Heart left ventricle (tissue), 16 donors: ENCODE data around the gene SEC14L1. TPM values are rescaled to one million over a fixed set of nuclear protein-coding genes. Genes with fewer than 3 reads are reported as not detected.

Experiments used
- ATAC-seq, 4 donors: fragments of 200-7000 bp; cut with Tn5 transposase; one replicate each; pipeline ENCODE4 v1.9.1; 2020 to 2022; ENCODE audit warnings: moderate library complexity in 4 of 4, mild to moderate bottlenecking in 3 of 4, moderate number of reproducible peaks in 1 of 4
- DNase-seq, 5 donors: peaks; one replicate each; pipeline ENCODE4 v3.0.0-alpha.2; 2020
- H3K27ac ChIP-seq, 12 donors: fragments of 200-600 bp; sonication (generic) in 4 of 12; one replicate each; pipeline versions ENCODE4 v1.5.0 to v1.8.0; 2016 to 2022; ENCODE audit warnings: mild to moderate bottlenecking in 2 of 12
- H3K27me3 ChIP-seq, 9 donors: fragments of 200-600 bp; sonication (generic) in 2 of 9; one replicate each; pipeline versions ENCODE4 v1.5.1 to v1.8.0; 2016 to 2022; ENCODE audit warnings: mild to moderate bottlenecking in 3 of 9
- H3K36me3 ChIP-seq, 9 donors: fragments of 200-600 bp; sonication (generic) in 2 of 9; one replicate each; pipeline versions ENCODE4 v1.5.0 to v1.8.0; 2018 to 2022; ENCODE audit warnings: mild to moderate bottlenecking in 2 of 9
- H3K4me1 ChIP-seq, 12 donors: fragments of 200-600 bp; sonication (generic) in 4 of 12; one replicate each; pipeline versions ENCODE4 v1.5.0 to v1.8.0; 2016 to 2022; ENCODE audit warnings: mild to moderate bottlenecking in 3 of 12
- H3K4me3 ChIP-seq, 12 donors: fragments of 200-600 bp; sonication (generic) in 4 of 12; one replicate each; pipeline versions ENCODE4 v1.5.0 to v1.8.0; 2017 to 2022; ENCODE audit warnings: mild to moderate bottlenecking in 9 of 12, moderate library complexity in 4 of 12
- H3K9me3 ChIP-seq, 12 donors: fragments of 200-600 bp; sonication (generic) in 4 of 12; one replicate each; pipeline versions ENCODE4 v1.5.0 to v1.8.0; 2016 to 2022; ENCODE audit warnings: mild to moderate bottlenecking in 1 of 12
- POLR2A ChIP-seq, 2 donors: fragments of 450-650 bp; IDR thresholded peaks; one replicate each; pipeline ENCODE4 v1.6.1; 2017; ENCODE audit warnings: antibody characterized with exemption in 2 of 2, mild to moderate bottlenecking in 2 of 2, moderate library complexity in 2 of 2
- WGBS, 4 donors: extraction: QIAGEN DNeasy Blood & Tissue Kit in 2 of 4; methylation state at CpG; one replicate each; pipeline versions ENCODE4 v1.1.5 to v1.1.7; 2013 to 2018; 5-methylcytosine and 5-hydroxymethylcytosine counted together
- intact Hi-C, 10 donors: fragments of 100-400 bp; cut with DNase I; formaldehyde crosslinking; loops; one replicate each; pipeline versions ENCODE4 v1.11.1 to v1.14.2; 2022
- polyA plus RNA-seq, 2 donors: library from polyadenylated mRNA; stranded (reverse); fragments of 200-250 nt; gene quantifications; one replicate each; pipeline ENCODE4 v1.2.3, GENCODE V29; 2013
- total RNA-seq, 9 donors: library from RNA; depleted of rRNA in 2 of 9; stranded (reverse); fragments of >200 nt in 2 of 9; fragmentation: NEBNext Ultra II Directional in 3 of 9; extraction: Animal tissue kit (Norgen Biotek cat#: 25700) in 3 of 9; gene quantifications; one replicate each; pipeline versions ENCODE4 v1.1.0 to v1.2.4, GENCODE V29; 2016 to 2023
- TF ChIP-seq, protein P1 (sequence below), 12 donors: fragments of 200-600 bp; sonication (generic) in 4 of 12; IDR thresholded peaks; one replicate each; pipeline versions ENCODE4 v1.5.0 to v1.8.0; 2018 to 2022; ENCODE audit warnings: antibody characterized with exemption in 12 of 12, mild to moderate bottlenecking in 5 of 12
- donor health status: ischemic (EF 13 %, LVEDD 7.1; RV severe dilation, severe dysfunction).
- donor health status: healthy with polysubstance abuse.
- donor health status: DM: no; HTN: yes; CAD: no.
- donor health status: DM: no; HTN: no; CAD: no.
- donor health status: ischemic (EF 25% LVEDD 6.9; RV normal size, moderate dysfunction).
- donor health status: ischemic (EF 25% LVEDD 5.7; RV mildly dilated, moderate dysfunction).
- donor health status: healthy.
- donor health status: DM: yes; HTN: yes; CAD: no.
- donor health status: ischemic (EF 35%, LVEDD 5.7; RV mildly dilated, moderate dysfunction).
- donor health status: nonischemic (EF 11% LVEDD 7.7; RV severe dilation, severe dysfunction).
- donor health status: DM: yes; HTN: yes; CAD: no.
- donor health status: PGD.
- donor health status: ischemic (EF 29% LVEDD 5.4; RV normal size, mild dysfunction).
- donor health status: nonischemic (EF 23%, LVEDD 6.1; RV moderate dilation, normal function).

Gene SEC14L1
- total and polyA plus RNA-seq, 11 donors, result 26.6 to 116 (median 53.7) TPM

DNA sequence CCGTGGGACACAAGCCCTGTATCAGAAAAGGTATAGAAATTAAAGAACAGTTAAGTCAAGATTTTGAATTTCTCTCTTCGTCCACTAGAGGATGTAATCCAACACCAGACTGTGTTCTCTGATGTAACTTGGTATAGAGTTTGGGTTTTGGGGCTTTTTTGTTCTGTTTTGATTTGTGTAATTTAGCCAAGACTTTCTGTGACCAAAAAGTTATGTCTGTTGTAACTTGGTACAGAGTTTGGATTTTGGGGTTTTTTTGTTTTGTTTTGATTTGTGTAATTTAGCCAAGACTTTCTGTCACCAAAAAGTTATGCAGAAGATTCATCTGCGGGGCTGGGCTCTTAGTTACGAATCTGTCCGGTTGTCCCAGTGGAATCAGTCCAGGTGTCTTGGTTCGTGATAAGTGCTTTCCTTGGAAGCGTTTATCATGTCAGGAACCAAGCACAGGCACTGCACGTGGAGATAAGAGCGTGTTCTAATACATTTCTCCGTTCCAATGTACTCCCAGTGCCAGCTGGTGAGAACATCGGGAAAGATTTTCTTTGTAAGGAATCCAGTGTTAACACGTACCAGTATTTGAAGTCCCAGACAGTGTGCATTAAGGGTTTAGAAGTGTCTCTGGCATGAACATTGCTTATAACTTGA is 44.1 kb upstream of the SEC14L1 start:
- peaks cover 0 to 45% (median 36%) of the 10 kb centered on the region in 12 donors for H3K4me1 ChIP-seq
- H3K4me3 ChIP-seq, result peak overlapping the region in 2 of 12 donors; percentile 1 to 7

DNA sequence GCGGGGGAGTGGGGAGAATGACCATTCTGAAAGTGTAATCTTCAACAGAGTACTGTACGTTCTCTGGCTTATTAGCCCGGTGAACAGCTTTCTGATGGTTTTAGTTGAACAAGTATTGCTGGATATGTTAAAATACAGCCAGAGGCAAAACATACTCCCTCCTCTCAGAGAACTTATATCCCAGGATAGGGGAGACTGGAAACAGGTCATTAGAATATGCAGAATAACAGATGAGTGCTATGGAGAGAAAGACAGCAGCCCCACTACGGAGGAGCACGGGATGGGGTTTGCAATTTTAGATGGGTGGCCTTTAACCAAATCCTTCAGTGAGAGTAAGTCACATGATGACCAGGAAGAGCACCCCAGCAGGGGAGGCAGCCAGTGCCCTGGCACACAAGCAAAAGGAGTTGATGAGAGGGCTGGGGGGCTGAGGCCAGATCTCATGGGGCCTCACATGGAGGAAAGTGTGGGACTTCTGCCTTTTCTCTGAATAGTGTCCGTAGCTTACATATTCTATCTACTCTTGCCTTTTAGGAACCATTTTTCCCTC is 43.1 kb upstream of the SEC14L1 start:
- WGBS, 4 donors, result 80 to 89% (median 84%) methylated on average over 6 of the region's 6 CpGs
- H3K9me3 ChIP-seq, result no peaks in the 10 kb centered on the region
- no peak for ATAC-seq
- no peak for TF ChIP-seq POLR2A (IDR thresholded peaks at IDR 0.05)
- TF ChIP-seq, protein P1, sequence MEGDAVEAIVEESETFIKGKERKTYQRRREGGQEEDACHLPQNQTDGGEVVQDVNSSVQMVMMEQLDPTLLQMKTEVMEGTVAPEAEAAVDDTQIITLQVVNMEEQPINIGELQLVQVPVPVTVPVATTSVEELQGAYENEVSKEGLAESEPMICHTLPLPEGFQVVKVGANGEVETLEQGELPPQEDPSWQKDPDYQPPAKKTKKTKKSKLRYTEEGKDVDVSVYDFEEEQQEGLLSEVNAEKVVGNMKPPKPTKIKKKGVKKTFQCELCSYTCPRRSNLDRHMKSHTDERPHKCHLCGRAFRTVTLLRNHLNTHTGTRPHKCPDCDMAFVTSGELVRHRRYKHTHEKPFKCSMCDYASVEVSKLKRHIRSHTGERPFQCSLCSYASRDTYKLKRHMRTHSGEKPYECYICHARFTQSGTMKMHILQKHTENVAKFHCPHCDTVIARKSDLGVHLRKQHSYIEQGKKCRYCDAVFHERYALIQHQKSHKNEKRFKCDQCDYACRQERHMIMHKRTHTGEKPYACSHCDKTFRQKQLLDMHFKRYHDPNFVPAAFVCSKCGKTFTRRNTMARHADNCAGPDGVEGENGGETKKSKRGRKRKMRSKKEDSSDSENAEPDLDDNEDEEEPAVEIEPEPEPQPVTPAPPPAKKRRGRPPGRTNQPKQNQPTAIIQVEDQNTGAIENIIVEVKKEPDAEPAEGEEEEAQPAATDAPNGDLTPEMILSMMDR (IDR thresholded peaks at IDR 0.05), result no peak
- peaks cover 0 to 35% (median 30%) of the 10 kb centered on the region in 9 donors for H3K36me3 ChIP-seq
- no peaks in the 10 kb centered on the region for H3K27me3 ChIP-seq
- no peak for DNase-seq
- H3K27ac ChIP-seq, result peak overlapping the region; percentile 42 to 96 (median 75)
- peaks cover 0 to 44% (median 36%) of the 10 kb centered on the region in 12 donors for H3K4me1 ChIP-seq
- H3K4me3 ChIP-seq, result no peak overlapping the region
- intact Hi-C loops, result loop anchor here (2.0 to 10.0 kb wide), 11 partner anchors 31 to 397 kb away; partner anchors contain the start of gene SEC14L1 (in 6 of the 10)

More for the DNA sequence above, 44.1 kb upstream of the SEC14L1 start:
- DNase-seq (peak in 3 of 5 donors; percentile 33 to 51 (median 49)), ATAC-seq (peak; percentile 14 to 76 (median 64))
- Histone ChIP-seq H3K27me3 (no peaks in the 10 kb centered on the region), H3K27ac (peak overlapping the region; percentile 42 to 96 (median 75)), H3K9me3 (no peaks in the 10 kb centered on the region), H3K36me3 (peaks cover 0 to 45% (median 40%) of the 10 kb centered on the region in 9 donors)
- TF ChIP-seq POLR2A (IDR thresholded peaks at IDR 0.05), result no peak
- TF ChIP-seq, protein P1 (IDR thresholded peaks at IDR 0.05), result peak; percentile 54 to 86 (median 78)
- 15 to 17% (median 16%) methylated on average over 12 of the region's 12 CpGs for WGBS, 4 donors
- intact Hi-C loops, result loop anchor here (2.0 to 10.0 kb wide), 10 partner anchors 32 to 398 kb away; partner anchors contain the start of gene SEC14L1 (in 5 of the 10)

DNA sequence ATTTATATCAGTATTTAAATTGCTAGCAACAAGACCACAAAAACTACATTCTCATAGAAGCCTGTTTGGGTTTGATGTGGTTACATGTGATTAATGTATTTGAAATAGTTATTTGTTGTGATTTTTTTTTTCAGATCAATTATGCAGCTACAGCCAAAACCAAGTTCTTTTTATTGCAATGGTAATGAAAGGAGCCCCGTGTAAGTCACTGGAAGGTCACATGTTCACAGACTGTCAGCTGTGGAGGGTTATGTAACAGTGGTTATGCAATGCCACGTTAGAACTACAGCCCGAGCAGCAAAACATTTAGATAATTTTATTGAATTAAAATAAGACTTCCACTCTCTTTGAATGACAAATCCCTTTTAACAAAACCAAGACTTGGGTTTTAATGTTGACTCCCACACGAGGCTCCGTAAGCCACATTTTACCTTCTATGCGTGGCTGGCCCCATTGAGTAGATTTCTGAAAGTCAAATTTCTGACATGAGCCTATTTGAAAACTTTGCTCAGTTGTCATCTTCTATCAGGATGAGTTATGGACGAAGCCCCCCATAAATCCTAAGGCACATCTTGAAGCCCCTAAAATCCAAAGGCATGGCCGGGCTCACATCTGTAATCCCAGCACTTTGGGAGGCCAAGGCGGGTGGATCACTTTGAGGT is 41.8 kb upstream of the SEC14L1 start:
- 54 to 60% (median 57%) methylated on average over 9 of the region's 9 CpGs for WGBS, 4 donors
- Histone ChIP-seq H3K27me3 (no peaks in the 10 kb centered on the region), H3K4me3 (no peak overlapping the region), H3K27ac (peak overlapping the region; percentile 42 to 96 (median 75)), H3K36me3 (peaks cover 0 to 22% (median 17%) of the 10 kb centered on the region in 9 donors), H3K9me3 (no peaks in the 10 kb centered on the region), H3K4me1 (peaks cover 0 to 46% (median 36%) of the 10 kb centered on the region in 12 donors)
- DNase-seq, result peak in 2 of 5 donors; percentile 61 to 69
- intact Hi-C loops, result loop anchor here (2.0 to 10.0 kb wide), 9 partner anchors 42 to 396 kb away; partner anchors contain the start of gene SEC14L1 (in 6 of the 10)
- ATAC-seq, result peak; percentile 73 to 80 (median 77)
- TF ChIP-seq, protein P1 (IDR thresholded peaks at IDR 0.05), result no peak
- no peak for TF ChIP-seq POLR2A (IDR thresholded peaks at IDR 0.05)
